HepG2 (cell line): ENCODE measurements around the gene OAT. TPM values are rescaled to one million over a fixed set of nuclear protein-coding genes. Genes with fewer than 3 reads are reported as not detected.

ENCODE experiments used
- ATF5 ChIP-seq: sonication (generic); formaldehyde crosslinking; IDR thresholded peaks from 2 replicates; pipeline ENCODE4 v1.4.0; 2020; ENCODE audit warnings: mild to moderate bottlenecking, low read depth, missing genetic modification reagents
- E2F2 ChIP-seq: sonication (generic); formaldehyde crosslinking; IDR thresholded peaks from 2 replicates; pipeline ENCODE4 v1.4.0; 2020; ENCODE audit warnings: missing genetic modification reagents, borderline replicate concordance
- EP300 ChIP-seq, 3 experiments: sonication (generic) in 1 of 3; formaldehyde crosslinking in 1 of 3; IDR thresholded peaks; 2 replicates each; pipeline versions ENCODE4 v1.5.1 to v1.6.1; 2011 to 2020; ENCODE audit warnings: low read depth in 2 of 3, low read length in 2 of 3, borderline replicate concordance in 1 of 3, improper control_type of control experiment in 1 of 3, mild to moderate bottlenecking in 1 of 3, missing genetic modification reagents in 1 of 3, moderate library complexity in 1 of 3
- HNF4G ChIP-seq, 2 experiments: sonication (generic) in 1 of 2; formaldehyde crosslinking in 1 of 2; IDR thresholded peaks; 2 replicates each; pipeline versions ENCODE4 v1.4.0 to v1.6.1; 2011 to 2020; ENCODE audit warnings: borderline replicate concordance in 2 of 2, low read depth in 2 of 2, mild to moderate bottlenecking in 2 of 2, low read length in 1 of 2, missing genetic modification reagents in 1 of 2, moderate library complexity in 1 of 2
- KAT8 ChIP-seq: IDR thresholded peaks from 2 replicates; pipeline ENCODE4 v1.6.1; 2016; ENCODE audit warnings: missing genetic modification reagents, missing compliant biosample characterization
- KDM1A ChIP-seq: IDR thresholded peaks from 2 replicates; pipeline ENCODE4 v1.6.1; 2016; ENCODE audit warnings: missing compliant biosample characterization
- PRDM10 ChIP-seq: sonication (generic); formaldehyde crosslinking; IDR thresholded peaks from 2 replicates; pipeline ENCODE4 v1.4.0; 2020; ENCODE audit warnings: low read depth, missing genetic modification reagents
- RFX3 ChIP-seq: IDR thresholded peaks from 2 replicates; pipeline ENCODE4 v1.6.1; 2016; ENCODE audit warnings: missing biosample characterization, missing genetic modification reagents
- SMC3 ChIP-seq: IDR thresholded peaks from 2 replicates; pipeline ENCODE4 v1.6.1; 2011; ENCODE audit warnings: low read length, improper control_type of control experiment
- TMF1 ChIP-seq: sonication (generic); formaldehyde crosslinking; IDR thresholded peaks from 2 replicates; pipeline ENCODE4 v1.8.1; 2022; ENCODE audit warnings: low read depth, missing genetic modification reagents
- ZBTB38 ChIP-seq: sonication (generic); formaldehyde crosslinking; IDR thresholded peaks from 2 replicates; pipeline ENCODE4 v1.5.1; 2020; ENCODE audit warnings: mild to moderate bottlenecking, missing genetic modification reagents
- ZBTB7A ChIP-seq: sonication (generic); formaldehyde crosslinking; IDR thresholded peaks from 2 replicates; pipeline ENCODE4 v1.8.0; 2022; ENCODE audit warnings: mild to moderate bottlenecking, missing genetic modification reagents
- ZKSCAN8 ChIP-seq: IDR thresholded peaks from 2 replicates; pipeline ENCODE4 v1.6.1; 2016; ENCODE audit warnings: borderline replicate concordance, missing genetic modification reagents, missing compliant biosample characterization
- ZNF143 ChIP-seq: sonication (generic); formaldehyde crosslinking; IDR thresholded peaks from 2 replicates; pipeline ENCODE4 v1.4.0; 2020; ENCODE audit warnings: missing genetic modification reagents
- ZNF383 ChIP-seq: sonication (generic); formaldehyde crosslinking; IDR thresholded peaks from 2 replicates; pipeline ENCODE4 v1.4.0; 2020; ENCODE audit warnings: missing genetic modification reagents, mild to moderate bottlenecking, borderline replicate concordance
- ZNF550 ChIP-seq: sonication (generic); formaldehyde crosslinking; IDR thresholded peaks from 2 replicates; pipeline ENCODE4 v1.4.0; 2020; ENCODE audit warnings: mild to moderate bottlenecking, missing genetic modification reagents, borderline replicate concordance
- ZNF710 ChIP-seq: sonication (generic); formaldehyde crosslinking; IDR thresholded peaks from 2 replicates; pipeline ENCODE4 v1.5.0; 2020; ENCODE audit warnings: mild to moderate bottlenecking, missing genetic modification reagents, borderline replicate concordance
- polyA plus RNA-seq, 8 experiments: library from polyadenylated mRNA; depleted of rRNA in 3 of 8; stranded (reverse) in 7 of 8; unstranded in 1 of 8; fragments of >200 nt; fragmentation: Illumina TruSeq in 4 of 8; extraction: Trizol in 4 of 8; gene quantifications; 2 replicates each; pipeline versions ENCODE4 v1.2.1 to v1.2.3, GENCODE V29; 2011 to 2016; ENCODE audit warnings: low read depth in 4 of 8, missing spikeins in 1 of 8, mixed read lengths in 1 of 8; ENCODE audit not compliant: insufficient read depth in 1 of 8
- total RNA-seq, 5 experiments: library from RNA; depleted of rRNA; stranded (reverse); fragments of >200 nt; fragmentation: Illumina TruSeq; extraction: Trizol; gene quantifications; 2 replicates each; pipeline ENCODE4 v1.2.3, GENCODE V29; 2016; ENCODE audit warnings: low read depth in 1 of 5

OAT gene
- total and polyA plus RNA-seq, 2 of the 13 experiments (the other 11 are each of a cell fraction or from before 2014, with no cell fraction given): 87.8 to 96.7 TPM

GRCh38 chr10:124418726-124419501, at the start of gene OAT (continued):
- TF ChIP-seq ZNF710 (CRISPR knock-in tag) (no peak), ZNF550 (no peak), KDM1A (CRISPR knock-in tag) (no peak), SMC3 (no peak), ZBTB7A (CRISPR knock-in tag) (no peak), ZNF143 (CRISPR knock-in tag) (0 out of 2 replicates have a peak, but pooled peaks have one; percentile 14), PRDM10 (CRISPR knock-in tag) (0 out of 2 replicates have a peak, but pooled peaks have one; percentile 18), ZNF383 (no peak), ATF5 (no peak), KAT8 (CRISPR knock-in tag) (peak; percentile 53; the same call in 1 of the 2 replicates), HNF4G (IDR thresholded peaks at IDR 0.05; ENCODE audit: borderline replicate concordance, low read depth, low read length) (no peak), HNF4G (CRISPR knock-in tag; IDR thresholded peaks at IDR 0.05; ENCODE audit: borderline replicate concordance, low read depth) (peak; percentile 44; the same call in 1 of the 2 replicates), ZBTB38 (CRISPR knock-in tag) (no peak), E2F2 (CRISPR knock-in tag) (peak; percentile 62; the same call in 1 of the 2 replicates), RFX3 (CRISPR knock-in tag) (no peak), ZKSCAN8 (CRISPR knock-in tag) (no peak), EP300 (IDR thresholded peaks at IDR 0.05; ENCODE audit: low read depth in 2 of 2, low read length in 2 of 2) (peak in 1 of 2 experiments; percentile 26; a peak in 2 of 4 replicates), EP300 (CRISPR knock-in tag; IDR thresholded peaks at IDR 0.05; ENCODE audit: borderline replicate concordance) (no peak), TMF1 (CRISPR knock-in tag) (no peak)
